Neural cell (in vitro differentiated cells): Measurements from ENCODE around the gene DDX19B. TPM values are rescaled to one million over a fixed set of nuclear protein-coding genes. Genes with fewer than 3 reads are reported as not detected.

Experiments
- H2AFZ ChIP-seq: fragments of 200-600, 300-800 bp; sonication (generic), shearing (Covaris generic); 2 replicates; pipeline ENCODE4 v1.6.0; 2014; ENCODE audit warnings: low read depth, mild to moderate bottlenecking, antibody characterized with exemption, low read length, moderate library complexity
- H3F3A ChIP-seq: fragments of 200-600 bp; shearing (Covaris generic); 2 replicates; pipeline ENCODE4 v1.6.1; 2016; ENCODE audit warnings: mild to moderate bottlenecking, moderate library complexity, mixed read lengths, antibody characterized with exemption, low read length; ENCODE audit not compliant: insufficient read depth, poor library complexity, severe bottlenecking
- H3K27ac ChIP-seq: fragments of 200-600, 300-800 bp; sonication (generic), shearing (Covaris generic); 2 replicates; pipeline ENCODE4 v1.5.1; 2014; ENCODE audit warnings: mild to moderate bottlenecking, low read length, moderate library complexity
- H3K27me3 ChIP-seq: fragments of 300-800, 200-600 bp; sonication (generic), shearing (Covaris generic); 2 replicates; pipeline ENCODE4 v1.6.0; 2014; ENCODE audit warnings: mild to moderate bottlenecking, low read depth, low read length, moderate library complexity; ENCODE audit not compliant: insufficient read depth
- H3K36me3 ChIP-seq: fragments of 300-800, 200-600 bp; sonication (generic), shearing (Covaris generic); 2 replicates; pipeline ENCODE4 v1.5.1; 2014; ENCODE audit warnings: mild to moderate bottlenecking, antibody characterized with exemption, low read length, moderate library complexity; ENCODE audit not compliant: insufficient read depth
- H3K4me2 ChIP-seq: fragments of 300-800, 200-600 bp; sonication (generic), shearing (Covaris generic); 2 replicates; pipeline ENCODE4 v1.6.0; 2014; ENCODE audit warnings: mild to moderate bottlenecking, low read length
- H3K4me3 ChIP-seq: fragments of 300-800, 200-600 bp; sonication (generic), shearing (Covaris generic); 2 replicates; pipeline ENCODE4 v1.5.1; 2014; ENCODE audit warnings: mild to moderate bottlenecking, low read length, moderate library complexity
- H3K79me2 ChIP-seq: fragments of 200-600 bp; shearing (Covaris generic); replicated peaks from 2 replicates; pipeline ENCODE4 v1.6.0; 2014; ENCODE audit warnings: mild to moderate bottlenecking, low read length, moderate library complexity; ENCODE audit not compliant: insufficient read depth
- H3K9ac ChIP-seq: fragments of 300-800, 200-600 bp; sonication (generic), shearing (Covaris generic); 2 replicates; pipeline ENCODE4 v1.6.1; 2016; ENCODE audit warnings: mild to moderate bottlenecking, low read length, mixed read lengths
- H3K9me2 ChIP-seq: fragments of 200-600 bp; shearing (Covaris generic); 2 replicates; pipeline ENCODE4 v1.6.1; 2016; ENCODE audit warnings: mild to moderate bottlenecking, low read length, mixed read lengths; ENCODE audit not compliant: insufficient read depth
- H3K9me3 ChIP-seq: fragments of 200-600, 300-800 bp; sonication (generic), shearing (Covaris generic); 2 replicates; pipeline ENCODE4 v1.6.1; 2016; ENCODE audit warnings: mild to moderate bottlenecking, mixed run types, low read length, moderate library complexity, mixed read lengths
- H4K20me1 ChIP-seq: fragments of 200-600 bp; shearing (Covaris generic); 2 replicates; pipeline ENCODE4 v1.6.1; 2016; ENCODE audit warnings: mild to moderate bottlenecking, mixed run types; ENCODE audit not compliant: insufficient read depth
- CTCF ChIP-seq: fragments of 450-650 bp; IDR thresholded peaks from 2 replicates; pipeline ENCODE4 v1.5.1; 2014; ENCODE audit warnings: antibody characterized with exemption, mild to moderate bottlenecking, moderate library complexity; ENCODE audit not compliant: poor library complexity, severe bottlenecking
- EP300 ChIP-seq: fragments of 450-650 bp; conservative IDR thresholded peaks from 2 replicates; pipeline ENCODE4 v1.6.1; 2014; ENCODE audit warnings: antibody characterized with exemption, mild to moderate bottlenecking, moderate library complexity; ENCODE audit not compliant: poor library complexity, severe bottlenecking
- EZH2 ChIP-seq: fragments of 200-600, 300-800 bp; shearing (Covaris generic), sonication (generic); IDR thresholded peaks from 2 replicates; pipeline ENCODE4 v1.6.1; 2014; ENCODE audit warnings: antibody characterized with exemption, low read length, borderline replicate concordance, mild to moderate bottlenecking; ENCODE audit not compliant: insufficient read depth, poor library complexity, severe bottlenecking
- MXI1 ChIP-seq: fragments of 450-650 bp; conservative IDR thresholded peaks from 2 replicates; pipeline ENCODE4 v1.6.1; 2014; ENCODE audit warnings: antibody characterized with exemption, mild to moderate bottlenecking; ENCODE audit not compliant: poor library complexity, severe bottlenecking
- POLR2AphosphoS5 ChIP-seq: IDR thresholded peaks from 2 replicates; pipeline ENCODE4 v1.6.1; 2012
- RAD21 ChIP-seq: fragments of 450-650 bp; conservative IDR thresholded peaks from 2 replicates; pipeline ENCODE4 v1.6.1; 2014; ENCODE audit warnings: antibody characterized with exemption, mild to moderate bottlenecking, moderate library complexity
- REST ChIP-seq: IDR thresholded peaks from 2 replicates; pipeline ENCODE4 v1.6.1; 2012; ENCODE audit warnings: borderline replicate concordance
- SMC3 ChIP-seq: fragments of 450-650 bp; conservative IDR thresholded peaks from 2 replicates; pipeline ENCODE4 v1.6.1; 2014; ENCODE audit warnings: antibody characterized with exemption, mild to moderate bottlenecking, moderate library complexity; ENCODE audit not compliant: poor library complexity
- TAF1 ChIP-seq: IDR thresholded peaks from 2 replicates; pipeline ENCODE4 v1.6.1; 2012; ENCODE audit warnings: low read depth
- polyA plus RNA-seq: library from polyadenylated mRNA; depleted of rRNA; stranded (reverse); fragments of >200 nt; gene quantifications from 2 replicates; pipeline ENCODE4 v1.2.3, GENCODE V29; 2014

Gene DDX19B
- polyA plus RNA-seq, 1 donor from 2014 or later: 47.8 TPM

DNA sequence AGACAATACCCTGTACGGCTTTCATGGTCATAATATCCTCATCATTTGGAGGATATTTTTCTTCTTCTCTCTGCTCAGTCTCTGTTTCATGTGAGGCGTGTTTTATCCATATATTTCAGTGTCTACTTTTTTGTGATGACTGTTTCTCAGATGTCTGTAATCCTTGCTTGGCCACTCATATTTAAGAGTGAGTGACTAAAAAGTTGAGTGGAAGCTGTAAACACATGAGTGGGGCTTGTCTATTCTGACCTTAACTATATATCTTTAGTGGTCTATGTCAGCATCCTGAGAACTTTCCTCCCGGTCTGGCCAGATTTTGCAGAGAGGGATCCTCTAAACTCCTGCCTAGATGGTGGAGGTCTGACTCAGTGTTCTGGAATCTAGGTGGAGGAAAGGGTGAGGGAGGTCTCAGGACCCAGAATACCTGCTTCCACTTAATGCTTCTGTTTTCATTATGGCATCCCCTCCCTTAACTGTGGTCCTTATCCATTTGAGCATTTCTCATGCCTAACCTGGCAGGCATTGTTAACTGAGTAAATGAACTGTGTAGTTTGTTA is 6.0 kb downstream of the DDX19B start:
- Histone ChIP-seq H3K79me2 (peaks cover 44% of the 10 kb centered on the region), H3K4me3 (no peak overlapping the region)

GRCh38 chr16:70306880-70307279 is 7.9 kb downstream of the DDX19B start:
- Histone ChIP-seq H3K79me2 (peaks cover 25% of the 10 kb centered on the region), H3F3A (no peaks in the 10 kb centered on the region)
- TF ChIP-seq CTCF (no peak), TAF1 (no peak), MXI1 (no peak), SMC3 (no peak), POLR2AphosphoS5 (no peak), RAD21 (no peak), REST (no peak)

More for the DNA sequence above, 6.0 kb downstream of the DDX19B start:
- no peaks in the 10 kb centered on the region for H3K9me2 ChIP-seq
- TF ChIP-seq REST (no peak), POLR2AphosphoS5 (no peak), SMC3 (no peak), EP300 (no peak), RAD21 (no peak), CTCF (no peak), TAF1 (no peak), MXI1 (no peak), EZH2 (no peak)
- H3K36me3 ChIP-seq: no peaks in the 10 kb centered on the region
- H3K27ac ChIP-seq: no peak overlapping the region
- H3K9ac ChIP-seq: no peak overlapping the region
- no peak overlapping the region for H2AFZ ChIP-seq
- no peaks in the 10 kb centered on the region for H3K9me3 ChIP-seq
- no peak overlapping the region for H3K4me2 ChIP-seq
- no peaks in the 10 kb centered on the region for H3F3A ChIP-seq
- H3K27me3 ChIP-seq: no peaks in the 10 kb centered on the region
- H4K20me1 ChIP-seq: no peaks in the 10 kb centered on the region

More at GRCh38 chr16:70306880-70307279, 7.9 kb downstream of the DDX19B start:
- Histone ChIP-seq H3K9ac (no peak overlapping the region), H3K4me2 (no peak overlapping the region), H3K9me3 (no peaks in the 10 kb centered on the region), H4K20me1 (no peaks in the 10 kb centered on the region), H3K4me3 (no peak overlapping the region), H3K36me3 (no peaks in the 10 kb centered on the region), H3K27me3 (no peaks in the 10 kb centered on the region), H2AFZ (no peak overlapping the region), H3K27ac (no peak overlapping the region), H3K9me2 (no peaks in the 10 kb centered on the region)
